GM19328 (cell line): ENCODE results near the gene C19orf73.
"Not testable (repeated sequence)": the region's sequence is repeated elsewhere in the genome, so short reads cannot be mapped to it uniquely, and the experiment has no call there.

Experiments
- ATAC-seq: cut with Tn5 transposase; IDR thresholded peaks from one replicate; pipeline ENCODE4 v1.9.1; 2021; ENCODE audit warnings: mild to moderate bottlenecking, moderate library complexity; ENCODE audit not compliant: unreplicated experiment

Gene C19orf73

GRCh38 chr19:49103331-49104085 is 15.4 kb downstream of the C19orf73 start:
- ATAC-seq, result no peak

GRCh38 chr19:49102303-49102702 is 16.6 kb downstream of the C19orf73 start:
- no peak for ATAC-seq

- no peak for ATAC-seq
Observed at GRCh38 chr19:49101160-49101559, 17.8 kb downstream of the C19orf73 start.

GRCh38 chr19:49098795-49099194 is 20.1 kb downstream of the C19orf73 start:
- no peak for ATAC-seq

GRCh38 chr19:49097453-49098288 is 21.3 kb downstream of the C19orf73 start:
- ATAC-seq, result no peak

- no peak for ATAC-seq
Observed at GRCh38 chr19:49094505-49095482, 24.1 kb downstream of the C19orf73 start.

- ATAC-seq, result no peak
Observed at GRCh38 chr19:49092686-49093085, 26.3 kb downstream of the C19orf73 start.

- ATAC-seq, result no peak
Observed at GRCh38 chr19:49091391-49092038, 27.4 kb downstream of the C19orf73 start.

- no peak for ATAC-seq
Observed at GRCh38 chr19:49086296-49086695, 32.6 kb downstream of the C19orf73 start.

GRCh38 chr19:49085868-49086232 is 33.1 kb downstream of the C19orf73 start:
- no peak for ATAC-seq

- peak; percentile 84 for ATAC-seq
Observed at GRCh38 chr19:49085020-49085867, 33.7 kb downstream of the C19orf73 start, which contains the start of gene SNRNP70. TSS of gene SNRNP70 (plus strand) at chr19:49085451. CDS start at chr19:49086415, 964 bp downstream.

GRCh38 chr19:49084206-49085019 is 34.5 kb downstream of the C19orf73 start:
- ATAC-seq, result no peak

GRCh38 chr19:49081273-49081672 is 37.7 kb downstream of the C19orf73 start:
- no peak for ATAC-seq

GRCh38 chr19:49080392-49080791 is 38.6 kb downstream of the C19orf73 start:
- no peak for ATAC-seq

GRCh38 chr19:49074869-49075268 is 44.1 kb downstream of the C19orf73 start:
- not testable (repeated sequence) for ATAC-seq

- ATAC-seq, result no peak
Observed at GRCh38 chr19:49073514-49074378, 45.2 kb downstream of the C19orf73 start.

GRCh38 chr19:49071860-49072547 is 46.9 kb downstream of the C19orf73 start:
- no peak for ATAC-seq
